ENCODE measurements around the gene MTHFD1L. TPM values are rescaled to one million over a fixed set of nuclear protein-coding genes. Genes with fewer than 3 reads are reported as not detected.

The MTHFD1L gene
- total and polyA plus RNA-seq, 2 donors (not counting 1 experiment from before 2014, with no cell fraction given), result 36.1 to 48.9 TPM

DNA sequence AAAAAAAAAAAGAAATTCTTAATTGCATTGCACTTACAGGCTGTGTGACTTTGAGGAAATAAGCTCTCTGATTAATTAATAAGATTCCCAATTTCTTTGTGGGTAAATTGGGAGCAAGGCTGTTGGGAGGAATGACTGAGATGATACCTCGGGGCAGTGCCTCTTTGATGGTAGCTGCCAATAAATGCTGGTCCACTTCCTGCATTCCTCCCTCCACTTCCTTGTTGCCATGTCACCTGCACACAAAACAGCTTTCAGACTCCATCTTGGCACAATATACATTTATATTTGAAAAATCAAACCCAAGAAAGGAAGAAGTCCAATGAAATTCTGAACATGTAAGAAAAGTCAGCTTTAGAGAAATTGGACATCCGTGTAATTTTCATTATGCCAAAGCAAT, 45.1 kb downstream of the MTHFD1L start:
- Histone ChIP-seq H3K9ac (ENCODE audit: insufficient read depth, low read length) (no peak overlapping the region), H3K27me3 (ENCODE audit: control insufficient read depth, insufficient read depth, low read length) (no peaks in the 10 kb centered on the region), H2AFZ (ENCODE audit: low read length) (no peak overlapping the region), H3K9me3 (ENCODE audit: control insufficient read depth, insufficient read depth, low read depth, low read length) (no peaks in the 10 kb centered on the region), H3K4me2 (ENCODE audit: extremely low read depth, insufficient read depth, low read length) (no peak overlapping the region), H3K4me1 (ENCODE audit: control insufficient read depth, extremely low read depth, insufficient read depth, low read length) (peaks cover 2% of the 10 kb centered on the region), H3K79me2 (ENCODE audit: control insufficient read depth, insufficient read depth, low read length) (no peaks in the 10 kb centered on the region), H4K20me1 (ENCODE audit: control insufficient read depth, extremely low read depth, insufficient read depth, low read length) (no peaks in the 10 kb centered on the region), H3K36me3 (ENCODE audit: control insufficient read depth, insufficient read depth, low read length) (peaks cover 4% of the 10 kb centered on the region), H3K4me3 (replicated peaks in 1 of 4; ENCODE audit: control extremely low read depth in 1 of 4, insufficient read depth in 1 of 4, low read depth in 3 of 4, low read length in 4 of 4) (no peak overlapping the region), H3K27ac (ENCODE audit: insufficient read depth, low read length) (no peak overlapping the region)
- TF ChIP-seq CTCF (conservative IDR thresholded peaks at IDR 0.05 in 1 of 2, IDR thresholded peaks at IDR 0.05 in 1 of 2; ENCODE audit: low read depth in 1 of 2, low read length in 2 of 2) (no peak), EZH2 (IDR thresholded peaks at IDR 0.05; ENCODE audit: low read length, missing control alignments) (no peak)
- DNase-seq (ENCODE audit: low read depth in 2 of 2), result no peak

DNA sequence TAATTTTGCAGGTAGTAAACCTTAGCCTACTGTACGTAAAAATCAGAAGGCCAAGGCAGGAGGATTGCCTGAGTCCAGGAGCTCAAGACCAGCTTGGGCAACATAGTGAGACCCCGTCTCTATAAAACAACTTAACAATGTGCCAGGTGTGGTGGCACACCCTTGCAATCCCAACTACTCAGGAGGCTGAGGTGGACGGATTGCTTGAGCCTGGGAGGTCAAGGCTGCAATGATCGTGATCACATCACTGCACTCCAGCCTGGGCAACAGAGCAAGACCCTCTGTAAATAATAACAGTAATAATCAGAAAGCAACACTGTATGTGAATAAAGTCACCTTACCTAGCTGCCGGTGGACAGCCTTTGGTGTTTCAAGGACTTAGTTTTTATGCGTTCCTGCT, 48.9 kb downstream of the MTHFD1L start:
- H4K20me1 ChIP-seq (ENCODE audit: control insufficient read depth, extremely low read depth, insufficient read depth, low read length), result no peaks in the 10 kb centered on the region
- no peak overlapping the region for H3K9ac ChIP-seq (ENCODE audit: insufficient read depth, low read length)
- H3K4me2 ChIP-seq (ENCODE audit: extremely low read depth, insufficient read depth, low read length), result no peak overlapping the region
- no peak for TF ChIP-seq CTCF (conservative IDR thresholded peaks at IDR 0.05 in 1 of 2, IDR thresholded peaks at IDR 0.05 in 1 of 2; ENCODE audit: low read depth in 1 of 2, low read length in 2 of 2)
- no peak for TF ChIP-seq EZH2 (IDR thresholded peaks at IDR 0.05; ENCODE audit: low read length, missing control alignments)
- H3K4me1 ChIP-seq (ENCODE audit: control insufficient read depth, extremely low read depth, insufficient read depth, low read length), result no peaks in the 10 kb centered on the region
- H2AFZ ChIP-seq (ENCODE audit: low read length), result no peak overlapping the region
- H3K9me3 ChIP-seq (ENCODE audit: control insufficient read depth, insufficient read depth, low read depth, low read length), result no peaks in the 10 kb centered on the region
- no peaks in the 10 kb centered on the region for H3K79me2 ChIP-seq (ENCODE audit: control insufficient read depth, insufficient read depth, low read length)
- H3K4me3 ChIP-seq (replicated peaks in 1 of 4; ENCODE audit: control extremely low read depth in 1 of 4, insufficient read depth in 1 of 4, low read depth in 3 of 4, low read length in 4 of 4), result no peak overlapping the region
- H3K27ac ChIP-seq (ENCODE audit: insufficient read depth, low read length), result no peak overlapping the region
- peaks cover 3% of the 10 kb centered on the region for H3K36me3 ChIP-seq (ENCODE audit: control insufficient read depth, insufficient read depth, low read length)
- no peak for DNase-seq (ENCODE audit: low read depth in 2 of 2)
- H3K27me3 ChIP-seq (ENCODE audit: control insufficient read depth, insufficient read depth, low read length), result no peaks in the 10 kb centered on the region

- no peaks in the 10 kb centered on the region for H3K27me3 ChIP-seq (ENCODE audit: control insufficient read depth, insufficient read depth, low read length)
- no peak for TF ChIP-seq CTCF (conservative IDR thresholded peaks at IDR 0.05 in 1 of 2, IDR thresholded peaks at IDR 0.05 in 1 of 2; ENCODE audit: low read depth in 1 of 2, low read length in 2 of 2)
- TF ChIP-seq EZH2 (IDR thresholded peaks at IDR 0.05; ENCODE audit: low read length, missing control alignments), result no peak
- no peak overlapping the region for H3K4me2 ChIP-seq (ENCODE audit: extremely low read depth, insufficient read depth, low read length)
- no peaks in the 10 kb centered on the region for H4K20me1 ChIP-seq (ENCODE audit: control insufficient read depth, extremely low read depth, insufficient read depth, low read length)
- no peak overlapping the region for H2AFZ ChIP-seq (ENCODE audit: low read length)
- no peaks in the 10 kb centered on the region for H3K79me2 ChIP-seq (ENCODE audit: control insufficient read depth, insufficient read depth, low read length)
- H3K9ac ChIP-seq (ENCODE audit: insufficient read depth, low read length), result no peak overlapping the region
- DNase-seq (ENCODE audit: low read depth in 2 of 2), result peak in 1 of 2 donors; percentile 32
- H3K4me3 ChIP-seq (replicated peaks in 1 of 4; ENCODE audit: control extremely low read depth in 1 of 4, insufficient read depth in 1 of 4, low read depth in 3 of 4, low read length in 4 of 4), result no peak overlapping the region
- H3K4me1 ChIP-seq (ENCODE audit: control insufficient read depth, extremely low read depth, insufficient read depth, low read length), result no peaks in the 10 kb centered on the region
- H3K36me3 ChIP-seq (ENCODE audit: control insufficient read depth, insufficient read depth, low read length), result peaks cover 10% of the 10 kb centered on the region
- H3K27ac ChIP-seq (ENCODE audit: insufficient read depth, low read length), result peak overlapping the region; percentile 31
- no peaks in the 10 kb centered on the region for H3K9me3 ChIP-seq (ENCODE audit: control insufficient read depth, insufficient read depth, low read depth, low read length)
Measured at GRCh38 chr6:150915131-150915879, 49.8 kb downstream of the MTHFD1L start.

Data from fibroblast of lung (primary cell).